ENCODE results near the gene GFY.

Gene GFY

GRCh38 chr19:49432141-49433073, 7.2 kb downstream of the GFY start:
- Histone ChIP-seq H2BK15ac (ENCODE audit: low read length) (peak overlapping the region; percentile 49), H3K4me3 (ENCODE audit: low read length in 2 of 2) (no peak overlapping the region), H4K8ac (ENCODE audit: low read depth, low read length) (peak overlapping the region; percentile 17), H4K91ac (ENCODE audit: low read depth, low read length, poor library complexity) (no peak overlapping the region), H3K79me1 (ENCODE audit: low read depth, low read length) (peaks cover 2% of the 10 kb centered on the region), H3K36me3 (replicated peaks in 1 of 2; ENCODE audit: control insufficient read depth in 2 of 2, insufficient read depth in 2 of 2, low read length in 2 of 2) (no peaks in the 10 kb centered on the region), H2BK12ac (ENCODE audit: low read length) (peak overlapping the region; percentile 73), H3K27ac (replicated peaks; ENCODE audit: low read length) (no peak overlapping the region), H2BK5ac (ENCODE audit: low read length) (no peak overlapping the region), H2AK5ac (ENCODE audit: low read depth, low read length) (peak overlapping the region; percentile 86), H3K4me1 (ENCODE audit: control insufficient read depth in 2 of 2, insufficient read depth in 1 of 2, low read depth in 1 of 2, low read length in 2 of 2) (peaks cover 20 to 21% of the 10 kb centered on the region in 2 donors), H3K23ac (ENCODE audit: low read depth, low read length, poor library complexity) (peak overlapping the region; percentile 65), H3K18ac (ENCODE audit: low read length) (peak overlapping the region; percentile 76), H2AFZ (ENCODE audit: low read length) (no peak overlapping the region), H2BK120ac (ENCODE audit: low read depth, low read length) (no peak overlapping the region), H3K9ac (ENCODE audit: low read depth, low read length, poor library complexity) (no peak overlapping the region), H3K9me3 (replicated peaks in 1 of 2; ENCODE audit: control insufficient read depth in 2 of 2, insufficient read depth in 1 of 2, low read depth in 1 of 2, low read length in 2 of 2) (peaks cover 12 to 13% of the 10 kb centered on the region in 2 donors), H3K4ac (ENCODE audit: low read length) (peak overlapping the region; percentile 84), H3K27me3 (ENCODE audit: control insufficient read depth in 3 of 3, insufficient read depth in 3 of 3, low read depth in 1 of 3, low read length in 3 of 3) (peaks cover 10 to 94% (median 53%) of the 10 kb centered on the region in 3 experiments), H3K4me2 (ENCODE audit: insufficient read depth, low read length, poor library complexity, severe bottlenecking) (no peak overlapping the region), H3K14ac (ENCODE audit: low read length) (peak overlapping the region; percentile 82)
- DNase-seq (ENCODE audit: low spot score), result no peak
- WGBS, 2 donors (ENCODE audit: extremely low coverage in 2 of 2, insufficient read length in 2 of 2, insufficient replicate concordance in 1 of 2), result no CpG with 5 or more reads among the region's 63 CpGs

DNA sequence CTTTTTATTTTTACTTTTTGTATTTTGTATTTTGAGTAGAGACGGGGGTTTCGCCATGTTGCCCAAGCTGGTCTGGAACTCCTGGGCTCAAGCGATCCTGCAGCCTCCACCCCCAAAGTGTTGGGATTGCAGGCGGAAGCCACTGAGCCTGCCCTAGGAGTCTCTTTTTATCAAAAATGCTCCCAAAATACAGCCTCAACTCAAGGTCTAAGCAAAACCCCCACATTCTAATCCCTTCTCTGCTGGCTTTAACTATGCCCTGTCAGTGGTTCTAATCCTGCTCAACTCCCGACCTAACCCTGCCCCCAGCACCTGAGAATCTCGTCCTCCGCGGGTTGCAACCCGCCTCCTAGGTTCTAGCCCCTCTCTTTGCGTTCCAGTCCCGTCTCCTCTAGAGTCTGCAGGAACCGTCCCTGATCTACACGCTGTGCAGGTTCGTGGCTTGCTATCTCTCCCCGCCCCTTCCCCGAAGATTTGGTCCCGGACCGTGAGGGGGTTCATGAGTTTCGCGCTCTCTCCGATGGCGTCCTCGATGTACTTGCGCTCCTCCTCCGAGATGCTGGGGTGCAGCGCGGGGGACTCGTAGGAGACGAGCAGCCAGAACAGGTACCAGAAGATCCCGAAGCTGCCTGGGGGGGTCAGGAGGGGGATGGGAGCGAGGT, 8.2 kb downstream of the GFY start:
- Histone ChIP-seq H3K4me1 (ENCODE audit: control insufficient read depth in 2 of 2, insufficient read depth in 1 of 2, low read depth in 1 of 2, low read length in 2 of 2) (peaks cover 16% of the 10 kb centered on the region in 2 donors), H3K9me3 (replicated peaks in 1 of 2; ENCODE audit: control insufficient read depth in 2 of 2, insufficient read depth in 1 of 2, low read depth in 1 of 2, low read length in 2 of 2) (peaks cover 12 to 13% of the 10 kb centered on the region in 2 donors), H3K18ac (ENCODE audit: low read length) (no peak overlapping the region), H3K27me3 (ENCODE audit: control insufficient read depth in 3 of 3, insufficient read depth in 3 of 3, low read depth in 1 of 3, low read length in 3 of 3) (peaks cover 11 to 95% (median 54%) of the 10 kb centered on the region in 3 experiments), H3K4ac (ENCODE audit: low read length) (no peak overlapping the region), H2BK120ac (ENCODE audit: low read depth, low read length) (no peak overlapping the region), H3K23ac (ENCODE audit: low read depth, low read length, poor library complexity) (peak overlapping the region; percentile 8), H3K4me3 (ENCODE audit: low read length in 2 of 2) (no peak overlapping the region), H4K8ac (ENCODE audit: low read depth, low read length) (no peak overlapping the region), H3K9ac (ENCODE audit: low read depth, low read length, poor library complexity) (no peak overlapping the region), H3K4me2 (ENCODE audit: insufficient read depth, low read length, poor library complexity, severe bottlenecking) (no peak overlapping the region), H2AFZ (ENCODE audit: low read length) (no peak overlapping the region), H3K14ac (ENCODE audit: low read length) (no peak overlapping the region), H2AK5ac (ENCODE audit: low read depth, low read length) (peak overlapping the region; percentile 78), H2BK12ac (ENCODE audit: low read length) (no peak overlapping the region), H4K91ac (ENCODE audit: low read depth, low read length, poor library complexity) (no peak overlapping the region), H2BK5ac (ENCODE audit: low read length) (no peak overlapping the region), H2BK15ac (ENCODE audit: low read length) (peak overlapping the region; percentile 15), H3K27ac (replicated peaks; ENCODE audit: low read length) (no peak overlapping the region), H3K36me3 (replicated peaks in 1 of 2; ENCODE audit: control insufficient read depth in 2 of 2, insufficient read depth in 2 of 2, low read length in 2 of 2) (no peaks in the 10 kb centered on the region), H3K79me1 (ENCODE audit: low read depth, low read length) (peaks cover 2% of the 10 kb centered on the region)
- WGBS, 2 donors (ENCODE audit: extremely low coverage in 2 of 2, insufficient read length in 2 of 2, insufficient replicate concordance in 1 of 2), result no CpG with 5 or more reads among the region's 31 CpGs
- no peak for DNase-seq (ENCODE audit: low spot score)

DNA sequence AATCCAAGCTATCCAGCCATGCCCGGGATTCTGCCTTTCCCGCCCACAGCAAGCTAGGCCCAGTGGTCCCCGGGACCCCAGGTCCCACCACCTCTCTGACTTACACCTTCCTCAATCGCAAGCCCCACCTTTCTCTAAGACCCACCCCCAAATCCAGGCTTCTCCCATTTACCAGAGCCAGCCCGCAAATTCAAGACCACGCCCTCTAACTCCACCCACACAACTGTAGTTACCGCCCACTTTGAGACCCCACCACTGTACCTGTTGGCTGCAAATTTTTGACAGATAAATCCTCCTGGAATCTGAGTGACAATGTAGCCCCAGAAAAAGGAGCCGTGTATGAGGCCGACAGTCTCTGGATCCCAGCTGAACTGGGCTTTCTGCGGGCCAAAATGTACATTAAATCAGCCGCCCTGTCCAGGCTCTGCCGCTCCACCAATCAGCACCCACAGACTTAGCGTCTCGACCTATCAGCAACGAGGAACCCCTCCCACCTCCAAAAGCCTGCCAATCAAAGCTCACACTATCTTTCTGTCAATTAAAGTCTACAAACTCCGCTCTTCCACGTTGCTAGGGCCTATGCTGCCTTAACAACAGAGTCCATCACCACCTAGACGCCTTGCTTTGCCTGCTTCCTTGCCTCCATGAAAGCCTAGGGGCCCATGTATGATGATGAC, 9.9 kb downstream of the GFY start:
- no peak overlapping the region for H3K27ac ChIP-seq (replicated peaks; ENCODE audit: low read length)
- peaks cover 3 to 12% of the 10 kb centered on the region in 2 donors for H3K4me1 ChIP-seq (ENCODE audit: control insufficient read depth in 2 of 2, insufficient read depth in 1 of 2, low read depth in 1 of 2, low read length in 2 of 2)
- H3K27me3 ChIP-seq (ENCODE audit: control insufficient read depth in 3 of 3, insufficient read depth in 3 of 3, low read depth in 1 of 3, low read length in 3 of 3), result peaks cover 11 to 98% (median 66%) of the 10 kb centered on the region in 3 experiments
- H4K8ac ChIP-seq (ENCODE audit: low read depth, low read length), result no peak overlapping the region
- peak overlapping the region; percentile 98 for H2AK5ac ChIP-seq (ENCODE audit: low read depth, low read length)
- no peak overlapping the region for H4K91ac ChIP-seq (ENCODE audit: low read depth, low read length, poor library complexity)
- no peak overlapping the region for H3K4me2 ChIP-seq (ENCODE audit: insufficient read depth, low read length, poor library complexity, severe bottlenecking)
- H3K79me1 ChIP-seq (ENCODE audit: low read depth, low read length), result no peaks in the 10 kb centered on the region
- peak overlapping the region; percentile 28 for H2BK15ac ChIP-seq (ENCODE audit: low read length)
- peak overlapping the region; percentile 7 for H3K18ac ChIP-seq (ENCODE audit: low read length)
- no peak overlapping the region for H2AFZ ChIP-seq (ENCODE audit: low read length)
- no peak overlapping the region for H2BK5ac ChIP-seq (ENCODE audit: low read length)
- H2BK120ac ChIP-seq (ENCODE audit: low read depth, low read length), result no peak overlapping the region
- no peak overlapping the region for H3K4ac ChIP-seq (ENCODE audit: low read length)
- H3K9ac ChIP-seq (ENCODE audit: low read depth, low read length, poor library complexity), result no peak overlapping the region
- peaks cover 12 to 13% of the 10 kb centered on the region in 2 donors for H3K9me3 ChIP-seq (replicated peaks in 1 of 2; ENCODE audit: control insufficient read depth in 2 of 2, insufficient read depth in 1 of 2, low read depth in 1 of 2, low read length in 2 of 2)
- no peak for DNase-seq (ENCODE audit: low spot score)
- no peak overlapping the region for H3K14ac ChIP-seq (ENCODE audit: low read length)
- H3K23ac ChIP-seq (ENCODE audit: low read depth, low read length, poor library complexity), result no peak overlapping the region
- WGBS, 2 donors (ENCODE audit: extremely low coverage in 2 of 2, insufficient read length in 2 of 2, insufficient replicate concordance in 1 of 2), result no CpG with 5 or more reads among the region's 18 CpGs
- no peak overlapping the region for H2BK12ac ChIP-seq (ENCODE audit: low read length)
- no peaks in the 10 kb centered on the region for H3K36me3 ChIP-seq (replicated peaks in 1 of 2; ENCODE audit: control insufficient read depth in 2 of 2, insufficient read depth in 2 of 2, low read length in 2 of 2)
- H3K4me3 ChIP-seq (ENCODE audit: low read length in 2 of 2), result no peak overlapping the region
